NT2/D1 (cell line): Measurements from ENCODE around the gene SLC1A7.

ENCODE experiments used
- SUZ12 ChIP-seq: IDR thresholded peaks from 2 replicates; pipeline ENCODE4 v1.6.1; 2011; ENCODE audit not compliant: insufficient read length, insufficient read depth; ENCODE audit errors: extremely low read depth
- YY1 ChIP-seq: IDR thresholded peaks from 2 replicates; pipeline ENCODE4 v1.6.1; 2011; ENCODE audit not compliant: insufficient read length, insufficient read depth
- ZNF274 ChIP-seq: IDR thresholded peaks from 2 replicates; pipeline ENCODE4 v1.6.1; 2011; ENCODE audit warnings: mild to moderate bottlenecking, low read depth, low read length

- no peak for TF ChIP-seq SUZ12
- no peak for TF ChIP-seq ZNF274
- TF ChIP-seq YY1: no peak
These were observed 30.1 kb downstream of the SLC1A7 start for GRCh38 chr1:53112271-53112774.
